GM18870 (cell line): ENCODE results near the gene TBC1D12.

Experiments
- ATAC-seq: cut with Tn5 transposase; IDR thresholded peaks from one replicate; pipeline ENCODE4 v1.9.1; 2021; ENCODE audit warnings: moderate library complexity; ENCODE audit not compliant: unreplicated experiment

The TBC1D12 gene

GRCh38 chr10:94405406-94405805, 3.1 kb downstream of the TBC1D12 start:
- no peak for ATAC-seq

GRCh38 chr10:94407668-94408067, 5.3 kb downstream of the TBC1D12 start:
- no peak for ATAC-seq

- ATAC-seq = no peak
These were observed 6.8 kb downstream of the TBC1D12 start for GRCh38 chr10:94409021-94409657.

GRCh38 chr10:94411304-94411703, 9.0 kb downstream of the TBC1D12 start:
- ATAC-seq = no peak

DNA sequence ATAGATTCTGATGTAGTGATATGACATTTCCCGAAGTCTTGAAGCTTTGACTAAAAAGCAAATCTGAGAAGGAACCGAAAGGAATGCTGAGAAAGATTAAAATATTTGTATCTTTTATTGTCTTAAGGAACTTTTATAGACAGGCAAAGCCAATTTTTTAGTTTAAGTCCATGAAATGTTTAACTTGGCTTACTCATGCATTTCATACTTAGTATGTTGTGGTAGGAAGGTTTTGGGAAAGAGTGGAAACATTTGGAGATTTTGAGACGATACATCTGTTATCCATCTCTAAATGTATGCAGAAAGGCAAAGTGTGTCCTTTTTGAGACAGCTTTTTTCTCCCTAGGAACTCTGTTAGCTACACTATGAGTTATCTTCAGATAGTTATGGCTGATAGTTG, 10.1 kb downstream of the TBC1D12 start:
- ATAC-seq = no peak

- ATAC-seq = no peak
These were observed 11.0 kb downstream of the TBC1D12 start for GRCh38 chr10:94413361-94413760.

GRCh38 chr10:94416896-94417295, 14.6 kb downstream of the TBC1D12 start:
- ATAC-seq = no peak

- no peak for ATAC-seq
These were observed 15.0 kb downstream of the TBC1D12 start for GRCh38 chr10:94417321-94417720.

DNA sequence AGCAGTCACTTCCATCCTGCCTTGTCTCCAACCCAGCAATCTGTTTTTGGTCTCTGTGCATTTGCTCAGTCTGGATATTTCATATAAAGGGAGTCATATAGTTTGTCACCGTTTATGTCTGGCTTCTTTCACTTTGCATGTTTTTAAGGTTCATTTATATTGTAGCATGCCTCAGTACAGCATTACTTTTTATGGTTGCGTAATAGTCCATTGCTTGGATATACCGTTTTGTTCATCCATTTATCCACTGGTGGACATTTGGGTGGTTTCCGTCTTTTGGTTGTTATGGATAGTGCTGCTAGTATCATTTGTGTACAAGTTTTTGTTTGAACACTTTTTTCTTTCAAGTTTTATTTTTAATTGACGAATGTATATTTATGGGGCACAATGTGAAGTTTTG, 18.2 kb downstream of the TBC1D12 start:
- ATAC-seq = no peak

DNA sequence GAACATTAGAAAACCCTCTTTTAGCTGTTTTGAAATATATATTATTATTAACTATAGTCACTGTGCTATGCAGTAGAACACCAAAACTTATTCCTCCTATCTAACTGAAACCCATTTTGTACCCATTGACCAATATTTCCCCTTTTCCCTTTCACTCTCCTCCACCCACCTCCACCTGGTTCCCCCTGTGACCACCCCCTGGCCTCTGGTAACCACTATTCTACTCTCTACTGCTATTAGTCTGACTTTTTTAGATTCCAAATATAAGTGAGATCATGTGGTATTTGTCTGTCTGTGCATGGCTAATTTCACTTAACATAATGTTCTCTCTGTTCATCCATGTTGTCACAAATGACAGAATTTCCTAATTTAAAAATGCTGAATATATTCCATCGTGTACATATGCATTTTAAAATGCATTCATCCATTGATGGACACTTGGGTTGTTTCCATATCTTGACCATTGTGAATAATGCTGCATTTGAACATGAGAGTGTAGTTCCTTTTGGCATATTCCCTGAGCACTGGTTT, 18.7 kb downstream of the TBC1D12 start:
- no peak for ATAC-seq

DNA sequence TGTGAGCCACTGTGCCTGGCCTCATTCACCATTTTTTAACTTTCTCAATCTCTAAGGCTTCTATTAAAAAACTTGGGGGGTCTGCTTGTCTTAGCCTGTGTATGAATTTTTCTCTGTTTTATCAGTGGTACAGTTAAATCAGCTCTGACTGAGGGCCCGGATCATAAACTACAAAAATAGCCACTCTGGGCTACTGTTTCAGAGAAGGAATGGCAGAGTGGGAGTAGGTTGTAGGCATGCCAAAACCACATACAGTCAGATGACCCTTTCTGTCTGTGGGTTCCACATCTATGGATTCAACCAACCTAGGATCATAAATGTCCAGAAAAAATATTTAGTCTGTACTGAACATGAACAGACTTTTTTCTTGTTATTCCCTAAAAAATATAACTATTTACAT, 21.3 kb downstream of the TBC1D12 start:
- no peak for ATAC-seq

GRCh38 chr10:94424714-94425337, 22.5 kb downstream of the TBC1D12 start:
- ATAC-seq = no peak

DNA sequence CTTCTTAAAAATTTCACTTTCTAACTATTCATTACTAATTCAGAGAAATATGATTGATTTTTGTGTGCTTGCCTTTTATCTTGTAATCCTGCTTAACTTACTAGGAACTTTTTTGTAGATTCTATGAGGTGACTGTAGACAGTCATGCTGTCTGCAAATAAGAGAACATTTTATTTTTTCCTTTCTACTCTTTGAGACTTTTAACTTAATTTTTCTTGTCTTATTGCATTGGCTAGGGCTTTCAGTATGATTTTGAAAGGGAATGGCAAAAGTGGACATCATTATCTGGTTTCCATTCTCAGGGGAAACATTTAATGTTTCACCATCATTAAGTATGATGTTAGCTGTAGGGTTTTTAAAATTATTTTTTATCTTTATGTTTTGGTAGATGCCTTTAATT, 23.6 kb downstream of the TBC1D12 start:
- ATAC-seq = no peak

- ATAC-seq = no peak
These were observed 24.8 kb downstream of the TBC1D12 start for GRCh38 chr10:94427166-94427565.

DNA sequence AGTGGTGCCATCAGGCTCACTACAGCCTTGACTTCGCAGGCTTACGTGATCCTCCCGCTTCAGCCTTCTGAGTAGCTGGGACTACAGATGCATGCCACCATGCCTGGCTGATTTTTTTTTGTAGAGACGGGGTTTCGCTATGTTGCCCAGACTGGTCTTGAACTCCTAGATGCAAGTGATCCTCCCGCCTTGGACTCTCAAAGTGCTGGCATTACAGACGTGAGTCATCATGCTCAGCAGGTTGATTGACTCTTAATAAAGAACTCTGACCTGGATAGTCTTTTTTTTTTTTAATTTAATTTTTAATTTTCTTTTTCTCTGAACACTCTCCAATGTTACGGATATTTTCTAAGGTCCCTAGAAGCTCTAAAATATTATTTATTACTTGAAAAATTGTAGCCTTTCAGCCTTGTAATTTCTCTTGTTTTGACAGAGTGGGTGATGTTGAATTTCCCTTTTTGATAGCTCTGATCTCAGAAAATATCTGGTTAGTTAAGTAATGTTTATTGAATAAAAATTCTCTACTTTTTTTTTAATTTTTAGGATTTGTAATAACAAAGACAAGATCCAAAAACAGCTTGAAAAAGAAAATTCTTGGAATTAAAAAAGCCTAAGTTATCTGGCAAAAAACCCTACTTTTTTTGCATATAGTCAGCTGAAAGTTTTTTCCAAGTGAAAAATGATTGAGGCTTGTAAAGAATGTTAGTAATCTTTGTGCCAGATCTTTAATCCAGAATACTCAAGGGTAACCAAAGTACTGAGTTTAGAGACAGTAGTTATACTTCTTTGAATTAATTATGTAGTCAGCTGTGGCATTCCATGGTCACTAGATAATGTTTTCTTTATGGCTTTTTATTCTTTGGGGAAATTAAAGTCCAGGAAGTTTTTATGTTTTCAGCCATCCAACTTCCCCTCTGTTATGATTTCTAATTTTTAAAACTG, 26.7 kb downstream of the TBC1D12 start:
- no peak for ATAC-seq

- ATAC-seq = no peak
These were observed 28.4 kb downstream of the TBC1D12 start for GRCh38 chr10:94430701-94431100.

DNA sequence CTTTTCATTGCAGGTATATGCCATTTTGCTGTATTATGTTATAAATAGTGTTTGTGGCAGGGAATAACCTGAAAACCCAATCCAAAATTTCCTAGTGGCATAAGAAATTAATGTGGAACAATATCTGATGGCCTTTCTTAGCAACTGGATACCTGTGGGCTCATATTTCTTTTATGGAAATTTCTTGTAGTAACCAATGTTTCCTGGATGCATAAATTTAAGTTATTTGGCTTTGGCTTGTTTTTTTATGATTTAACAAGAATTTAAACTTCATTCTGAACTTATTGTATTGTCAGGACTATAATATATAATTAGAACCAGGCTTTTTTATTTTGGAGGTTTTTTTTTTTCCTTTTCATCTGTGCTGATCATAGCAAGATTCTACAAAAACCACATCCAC, 30.1 kb downstream of the TBC1D12 start:
- ATAC-seq = no peak

GRCh38 chr10:94439275-94439861, 37.0 kb downstream of the TBC1D12 start:
- ATAC-seq = no peak

- no peak for ATAC-seq
These were observed 37.8 kb downstream of the TBC1D12 start for GRCh38 chr10:94440096-94440495.

DNA sequence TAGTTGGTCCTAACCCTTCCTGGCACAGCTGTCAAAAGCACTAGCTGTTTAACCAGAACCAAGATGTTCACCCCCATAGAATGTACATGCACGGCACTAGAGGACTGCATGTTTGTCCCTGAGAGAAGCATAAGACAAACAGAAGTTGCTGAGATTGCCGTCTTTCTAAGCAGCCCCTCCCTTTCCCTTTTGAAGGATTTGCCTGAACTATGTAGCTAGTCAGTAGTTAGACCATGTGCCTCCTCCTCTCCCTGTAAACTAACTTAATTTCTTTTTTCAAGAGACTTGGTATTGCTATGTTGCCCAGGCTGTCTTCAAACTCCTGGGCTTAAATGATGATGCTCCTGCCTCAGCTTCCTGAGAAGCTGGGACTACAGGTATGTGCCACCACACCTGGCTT, 40.7 kb downstream of the TBC1D12 start:
- ATAC-seq = no peak

- no peak for ATAC-seq
These were observed 41.2 kb downstream of the TBC1D12 start for GRCh38 chr10:94443549-94443948.
